AG09319 (cell line): Measurements from ENCODE around the gene NYAP2.

Experiments
- DNase-seq: peaks from one replicate; pipeline ENCODE4 v3.0.0-alpha.2; 2010; ENCODE audit warnings: low read depth; ENCODE audit errors: extremely low read depth
- TF ChIP-seq, protein P1 (sequence below): IDR thresholded peaks from 2 replicates; pipeline ENCODE4 v1.5.1; 2011; ENCODE audit warnings: low read depth, mild to moderate bottlenecking, inconsistent platforms, low read length, moderate library complexity

The NYAP2 gene

DNA sequence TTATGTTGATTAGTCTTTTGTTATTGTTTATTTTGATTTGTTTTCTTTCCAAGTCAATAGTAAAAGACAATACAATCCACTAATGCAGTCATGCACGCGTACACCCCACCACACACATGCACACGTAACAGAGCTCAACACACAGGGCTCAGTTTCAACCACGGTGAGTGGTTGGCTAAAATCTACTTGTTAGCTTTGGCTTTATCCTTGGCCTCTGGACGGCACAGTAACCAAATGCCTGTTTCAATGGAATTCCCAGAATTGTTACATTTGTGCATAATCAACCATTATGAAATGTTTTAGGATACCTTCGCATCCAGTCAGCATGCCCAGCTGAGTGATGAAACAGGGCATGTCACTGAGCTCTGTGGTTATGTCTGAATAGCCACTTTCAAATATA lies 53.2 kb downstream of the NYAP2 start:
- TF ChIP-seq, protein P1, sequence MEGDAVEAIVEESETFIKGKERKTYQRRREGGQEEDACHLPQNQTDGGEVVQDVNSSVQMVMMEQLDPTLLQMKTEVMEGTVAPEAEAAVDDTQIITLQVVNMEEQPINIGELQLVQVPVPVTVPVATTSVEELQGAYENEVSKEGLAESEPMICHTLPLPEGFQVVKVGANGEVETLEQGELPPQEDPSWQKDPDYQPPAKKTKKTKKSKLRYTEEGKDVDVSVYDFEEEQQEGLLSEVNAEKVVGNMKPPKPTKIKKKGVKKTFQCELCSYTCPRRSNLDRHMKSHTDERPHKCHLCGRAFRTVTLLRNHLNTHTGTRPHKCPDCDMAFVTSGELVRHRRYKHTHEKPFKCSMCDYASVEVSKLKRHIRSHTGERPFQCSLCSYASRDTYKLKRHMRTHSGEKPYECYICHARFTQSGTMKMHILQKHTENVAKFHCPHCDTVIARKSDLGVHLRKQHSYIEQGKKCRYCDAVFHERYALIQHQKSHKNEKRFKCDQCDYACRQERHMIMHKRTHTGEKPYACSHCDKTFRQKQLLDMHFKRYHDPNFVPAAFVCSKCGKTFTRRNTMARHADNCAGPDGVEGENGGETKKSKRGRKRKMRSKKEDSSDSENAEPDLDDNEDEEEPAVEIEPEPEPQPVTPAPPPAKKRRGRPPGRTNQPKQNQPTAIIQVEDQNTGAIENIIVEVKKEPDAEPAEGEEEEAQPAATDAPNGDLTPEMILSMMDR, result no peak
- no peak for DNase-seq

DNA sequence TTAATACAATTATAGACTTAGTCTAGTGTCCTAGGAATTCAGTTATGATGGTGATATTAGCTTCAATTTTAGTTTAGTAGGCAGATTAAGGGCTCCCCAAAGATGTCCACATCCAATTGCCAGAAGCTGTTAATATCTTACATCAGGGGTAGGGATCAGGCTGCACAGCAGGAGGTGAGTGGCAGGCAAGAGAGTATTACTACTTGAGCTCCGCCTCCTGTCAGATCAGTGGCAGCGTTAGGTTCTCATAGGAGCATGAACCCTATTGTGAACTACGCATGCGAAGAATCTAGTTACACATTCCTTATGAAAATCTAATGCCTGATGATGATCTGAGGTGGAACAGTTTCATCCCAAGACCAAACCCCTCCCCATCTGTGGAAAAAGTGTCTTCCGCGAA lies 54.9 kb downstream of the NYAP2 start:
- TF ChIP-seq, protein P1, result no peak

DNA sequence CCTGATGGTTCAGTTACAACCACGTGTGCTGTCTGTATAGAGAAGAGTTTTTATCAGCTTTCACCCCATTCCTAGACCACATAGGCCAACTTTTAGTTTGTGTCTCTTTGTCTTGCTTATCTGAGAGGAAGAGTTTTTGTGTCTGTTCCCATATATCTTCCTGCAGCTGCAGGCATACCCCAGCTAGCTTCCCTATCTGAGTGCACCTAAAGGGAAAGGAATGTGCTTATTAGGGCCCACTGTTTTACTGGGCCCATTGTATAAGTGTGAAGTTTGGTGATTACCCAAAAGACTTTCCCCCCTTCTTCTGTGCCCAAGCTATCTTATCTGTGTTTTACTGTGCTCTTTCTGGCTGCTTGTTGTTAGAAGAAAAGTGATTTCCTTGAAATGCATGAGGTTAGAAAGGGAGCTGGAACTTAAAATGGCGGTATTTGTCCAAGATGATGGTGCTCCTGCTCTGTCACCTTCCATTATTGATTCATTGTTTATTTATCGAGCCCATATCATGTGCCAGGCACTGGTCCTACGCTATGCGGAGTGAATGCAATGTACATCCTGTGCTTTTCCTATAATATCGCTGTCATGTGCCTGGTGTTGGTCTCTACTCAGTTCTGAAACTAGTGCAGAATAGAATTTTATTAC lies 57.2 kb downstream of the NYAP2 start:
- TF ChIP-seq, protein P1, result no peak
- no peak for DNase-seq

More for the DNA sequence above, 54.9 kb downstream of the NYAP2 start:
- DNase-seq, result no peak

DNA sequence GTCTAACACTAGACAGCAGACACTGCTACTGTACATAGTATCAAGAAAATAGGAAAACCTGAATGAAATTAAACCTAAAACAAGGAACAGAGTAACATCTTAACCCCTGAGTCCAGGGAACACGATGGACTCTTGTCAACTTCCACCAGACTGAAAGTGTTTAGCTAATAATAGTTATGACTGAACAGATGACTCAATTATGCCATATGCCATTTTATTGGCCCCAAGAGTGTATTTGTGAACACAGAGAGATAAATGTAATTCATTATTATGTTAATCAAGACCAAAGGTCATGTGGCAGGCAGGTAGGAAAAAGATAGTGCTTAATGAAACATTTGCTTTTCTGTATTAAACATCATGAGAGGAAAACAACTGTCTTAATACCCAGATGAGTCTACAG lies 58.0 kb downstream of the NYAP2 start:
- no peak for DNase-seq
- TF ChIP-seq, protein P1, result no peak

DNA sequence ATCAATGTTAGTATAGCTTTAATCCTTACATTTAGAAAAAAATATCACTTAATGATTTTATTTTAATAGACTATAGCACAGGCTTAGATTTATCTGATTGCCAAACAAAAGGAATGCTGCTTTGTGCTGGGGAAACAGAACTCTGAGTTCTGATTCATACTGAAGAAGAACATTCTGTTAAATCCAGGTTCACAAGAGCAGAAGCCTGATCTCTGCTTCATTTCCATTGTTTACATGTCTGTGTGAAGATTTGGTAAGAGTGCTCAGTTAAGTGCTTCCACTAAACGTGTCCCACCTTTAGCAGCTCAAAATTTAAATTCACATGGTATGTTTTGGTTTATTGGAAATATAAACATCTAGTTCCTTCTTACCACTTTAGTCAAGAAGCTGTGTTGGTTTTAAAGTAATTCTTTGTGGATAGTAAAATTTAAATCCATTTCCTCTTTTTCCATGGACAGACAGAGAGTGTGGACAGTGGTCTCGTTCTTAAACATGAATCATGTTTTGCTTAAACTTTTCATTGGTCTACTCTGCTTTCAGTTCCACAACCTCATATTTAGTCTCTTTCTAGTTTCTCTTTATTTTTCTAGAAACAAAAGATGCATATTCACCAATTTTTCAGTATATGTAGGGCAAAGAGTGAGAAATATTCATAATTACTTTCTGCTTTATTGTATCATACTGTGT lies 59.1 kb downstream of the NYAP2 start:
- no peak for DNase-seq

DNA sequence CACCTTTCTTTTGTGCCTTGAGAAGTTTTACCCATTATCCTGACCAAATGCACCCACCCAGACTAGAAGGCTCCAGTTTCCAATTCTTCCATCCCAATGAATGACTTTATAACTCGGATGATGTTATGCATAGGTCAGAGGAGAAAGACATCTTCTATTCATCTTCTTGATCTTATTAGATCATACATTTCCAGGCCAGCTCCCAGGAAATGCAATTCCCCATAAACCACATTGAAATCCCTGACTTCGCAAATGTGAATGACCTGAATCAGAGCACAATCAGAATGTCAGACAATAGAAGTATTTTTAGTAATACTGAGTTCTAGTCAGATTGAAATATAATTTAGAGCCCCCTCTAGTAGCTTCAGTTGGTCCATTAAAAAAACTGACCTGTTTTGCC lies 62.9 kb downstream of the NYAP2 start:
- DNase-seq, result no peak
- TF ChIP-seq, protein P1, result no peak

More for the DNA sequence above, 59.1 kb downstream of the NYAP2 start:
- TF ChIP-seq, protein P1, result no peak

DNA sequence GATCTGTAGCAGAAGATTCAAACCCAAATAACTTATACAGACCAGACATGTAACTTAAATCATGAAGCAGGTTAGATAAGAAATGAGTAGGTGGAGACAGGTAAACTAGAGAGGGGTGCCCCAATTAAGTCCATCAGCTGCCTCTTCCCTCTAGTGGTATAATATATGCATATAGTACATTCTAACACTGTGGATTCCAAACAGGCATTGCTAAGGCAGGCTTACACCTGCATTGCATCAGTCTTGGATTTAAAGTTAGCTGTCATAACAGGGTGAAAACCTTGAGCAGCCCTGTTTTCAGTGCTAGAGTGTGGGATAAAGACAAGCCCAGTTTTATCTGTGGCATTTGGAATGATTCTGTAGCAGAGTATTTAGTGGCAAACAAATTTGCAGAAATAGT lies 63.4 kb downstream of the NYAP2 start:
- DNase-seq, result no peak
- TF ChIP-seq, protein P1, result no peak
